ENCODE measurements around the gene CDK5RAP3. TPM values are rescaled to one million over a fixed set of nuclear protein-coding genes. Genes with fewer than 3 reads are reported as not detected.

Gene CDK5RAP3, protein sequence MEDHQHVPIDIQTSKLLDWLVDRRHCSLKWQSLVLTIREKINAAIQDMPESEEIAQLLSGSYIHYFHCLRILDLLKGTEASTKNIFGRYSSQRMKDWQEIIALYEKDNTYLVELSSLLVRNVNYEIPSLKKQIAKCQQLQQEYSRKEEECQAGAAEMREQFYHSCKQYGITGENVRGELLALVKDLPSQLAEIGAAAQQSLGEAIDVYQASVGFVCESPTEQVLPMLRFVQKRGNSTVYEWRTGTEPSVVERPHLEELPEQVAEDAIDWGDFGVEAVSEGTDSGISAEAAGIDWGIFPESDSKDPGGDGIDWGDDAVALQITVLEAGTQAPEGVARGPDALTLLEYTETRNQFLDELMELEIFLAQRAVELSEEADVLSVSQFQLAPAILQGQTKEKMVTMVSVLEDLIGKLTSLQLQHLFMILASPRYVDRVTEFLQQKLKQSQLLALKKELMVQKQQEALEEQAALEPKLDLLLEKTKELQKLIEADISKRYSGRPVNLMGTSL
- total RNA-seq = 100 to 1,000 TPM in 5 of 9 donors, 10 to 100 TPM in 4; 42.8 to 200 (median 100) TPM
- 100 to 1,000 TPM in 2 of 3 donors, 10 to 100 TPM in 1; 76.1 to 733 (median 478) TPM for polyA plus RNA-seq
- long read RNA-seq, donor 1, transcript CDK5RAP3-225 (2 exons, 2,455 nt) = major isoform, 12 of 26 reads
- long read RNA-seq, donor 1, transcript CDK5RAP3-201 (14 exons, 1,866 nt) = minor isoform, 7 of 26 reads
- long read RNA-seq, donor 1, partial matches to known transcripts = 0 of 26 reads
- long read RNA-seq, donor 1, other reads (novel, unspliced or antisense) = 0 of 26 reads
- long read RNA-seq, donor 2, transcript CDK5RAP3-225 (2 exons, 2,455 nt) = major isoform, 5 of 11 reads
- long read RNA-seq, donor 2, partial matches to known transcripts = 0 of 11 reads
- long read RNA-seq, donor 2, other reads (novel, unspliced or antisense) = 0 of 11 reads
- long read RNA-seq, donor 3, transcript CDK5RAP3-225 (2 exons, 2,455 nt) = major isoform, 5 of 13 reads
- long read RNA-seq, donor 3, transcript CDK5RAP3-201 (14 exons, 1,866 nt) = major isoform, 5 of 13 reads
- long read RNA-seq, donor 3, partial matches to known transcripts = 0 of 13 reads
- long read RNA-seq, donor 3, other reads (novel, unspliced or antisense) = 0 of 13 reads
- long read RNA-seq, donor 4, transcript CDK5RAP3-201 (14 exons, 1,866 nt) = major isoform, 49 of 53 reads
- long read RNA-seq, donor 4, partial matches to known transcripts = 0 of 53 reads
- long read RNA-seq, donor 4, other reads (novel, unspliced or antisense) = 1 of 53 reads
- long read RNA-seq, donor 5, transcript CDK5RAP3-237 (13 exons, 2,519 nt) = minor isoform, 5 of 184 reads
- long read RNA-seq, donor 5, transcript CDK5RAP3-231 (12 exons, 2,759 nt) = minor isoform, 32 of 184 reads
- long read RNA-seq, donor 5, transcript CDK5RAP3-201 (14 exons, 1,866 nt) = major isoform, 77 of 184 reads
- long read RNA-seq, donor 5, partial matches to known transcripts = 40 of 184 reads
- long read RNA-seq, donor 5, other reads (novel, unspliced or antisense) = 28 of 184 reads
- long read RNA-seq, donor 6, transcript CDK5RAP3-201 (14 exons, 1,866 nt) = major isoform, 41 of 54 reads
- long read RNA-seq, donor 6, partial matches to known transcripts = 8 of 54 reads
- long read RNA-seq, donor 6, other reads (novel, unspliced or antisense) = 2 of 54 reads
- long read RNA-seq, donor 7, transcript CDK5RAP3-225 (2 exons, 2,455 nt) = major isoform, 8 of 12 reads
- long read RNA-seq, donor 7, partial matches to known transcripts = 0 of 12 reads
- long read RNA-seq, donor 7, other reads (novel, unspliced or antisense) = 0 of 12 reads
- long read RNA-seq, donor 8, transcript CDK5RAP3-201 (14 exons, 1,866 nt) = major isoform, 18 of 41 reads
- long read RNA-seq, donor 8, transcript CDK5RAP3-231 (12 exons, 2,759 nt) = minor isoform, 9 of 41 reads
- long read RNA-seq, donor 8, transcript CDK5RAP3-225 (2 exons, 2,455 nt) = minor isoform, 6 of 41 reads
- long read RNA-seq, donor 8, partial matches to known transcripts = 0 of 41 reads
- long read RNA-seq, donor 8, other reads (novel, unspliced or antisense) = 0 of 41 reads
- long read RNA-seq, donor 9, transcript CDK5RAP3-225 (2 exons, 2,455 nt) = major isoform, 6 of 15 reads
- long read RNA-seq, donor 9, transcript CDK5RAP3-231 (12 exons, 2,759 nt) = minor isoform, 5 of 15 reads
- long read RNA-seq, donor 9, partial matches to known transcripts = 0 of 15 reads
- long read RNA-seq, donor 9, other reads (novel, unspliced or antisense) = 0 of 15 reads
- long read RNA-seq, donor 10, transcript CDK5RAP3-225 (2 exons, 2,455 nt) = major isoform, 5 of 10 reads
- long read RNA-seq, donor 10, partial matches to known transcripts = 0 of 10 reads
- long read RNA-seq, donor 10, other reads (novel, unspliced or antisense) = 0 of 10 reads

- TF ChIP-seq, protein P1, sequence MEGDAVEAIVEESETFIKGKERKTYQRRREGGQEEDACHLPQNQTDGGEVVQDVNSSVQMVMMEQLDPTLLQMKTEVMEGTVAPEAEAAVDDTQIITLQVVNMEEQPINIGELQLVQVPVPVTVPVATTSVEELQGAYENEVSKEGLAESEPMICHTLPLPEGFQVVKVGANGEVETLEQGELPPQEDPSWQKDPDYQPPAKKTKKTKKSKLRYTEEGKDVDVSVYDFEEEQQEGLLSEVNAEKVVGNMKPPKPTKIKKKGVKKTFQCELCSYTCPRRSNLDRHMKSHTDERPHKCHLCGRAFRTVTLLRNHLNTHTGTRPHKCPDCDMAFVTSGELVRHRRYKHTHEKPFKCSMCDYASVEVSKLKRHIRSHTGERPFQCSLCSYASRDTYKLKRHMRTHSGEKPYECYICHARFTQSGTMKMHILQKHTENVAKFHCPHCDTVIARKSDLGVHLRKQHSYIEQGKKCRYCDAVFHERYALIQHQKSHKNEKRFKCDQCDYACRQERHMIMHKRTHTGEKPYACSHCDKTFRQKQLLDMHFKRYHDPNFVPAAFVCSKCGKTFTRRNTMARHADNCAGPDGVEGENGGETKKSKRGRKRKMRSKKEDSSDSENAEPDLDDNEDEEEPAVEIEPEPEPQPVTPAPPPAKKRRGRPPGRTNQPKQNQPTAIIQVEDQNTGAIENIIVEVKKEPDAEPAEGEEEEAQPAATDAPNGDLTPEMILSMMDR (IDR thresholded peaks at IDR 0.05) = peak; percentile 83 to 99 (median 94)
- peak in 1 of 2 donors; percentile 80 for TF ChIP-seq POLR2A (IDR thresholded peaks at IDR 0.05)
- WGBS, 4 donors = 0 to 1% (median 0%) methylated on average over 28 to 62 of the region's 62 CpGs
- DNase-seq = peak; percentile 100
- peaks cover 7 to 20% of the 10 kb centered on the region in 2 donors for H3K4me1 ChIP-seq (replicated peaks in 1 of 2)
- intact Hi-C loops (cut with DNase I) = loop anchor here in 1 of 2 donors (5.0 kb wide), 1 partner anchor 79 kb away; no protein-coding TSS in a partner anchor
- peak within 1 kb of the TSS in 4 of 5 donors; percentile 48 to 88 (median 60) for H3K27ac ChIP-seq
- H3K36me3 ChIP-seq (replicated peaks in 1 of 2) = peaks cover 0 to 24% of the 10 kb centered on the region in 2 donors
- H3K27me3 ChIP-seq = no peaks in the 10 kb centered on the region
- no peaks in the 10 kb centered on the region for H3K9me3 ChIP-seq (replicated peaks in 1 of 3)
- H3K4me3 ChIP-seq = peak within 1 kb of the TSS; percentile 49 to 92 (median 82)
Measured at GRCh38 chr17:47970725-47971499, at the start of gene CDK5RAP3. Gene CDK5RAP3, plus strand, starts transcription at chr17:47971113. Its CDS starts 34 bp downstream, at chr17:47971147.

GRCh38 chr17:47924785-47925677, 45.9 kb upstream of the CDK5RAP3 start:
- Histone ChIP-seq H3K4me1 (replicated peaks in 1 of 2) (peaks cover 0 to 8% of the 10 kb centered on the region in 2 donors), H3K4me3 (no peak overlapping the region), H3K27ac (no peak overlapping the region), H3K9me3 (replicated peaks in 1 of 3) (no peaks in the 10 kb centered on the region), H3K36me3 (replicated peaks in 1 of 2) (peaks cover 0 to 53% of the 10 kb centered on the region in 2 donors), H3K27me3 (no peaks in the 10 kb centered on the region)
- intact Hi-C loops (cut with DNase I) = no loop called here
- TF ChIP-seq, protein P1 (IDR thresholded peaks at IDR 0.05) = no peak
- no peak for TF ChIP-seq POLR2A (IDR thresholded peaks at IDR 0.05)
- no peak for DNase-seq
- WGBS, 4 donors = 85 to 92% (median 87%) methylated on average over 23 of the region's 23 CpGs
